Mesothelial cell of epicardium (in vitro differentiated cells): Measurements from ENCODE around the gene CTNNBIP1. TPM values are rescaled to one million over a fixed set of nuclear protein-coding genes. Genes with fewer than 3 reads are reported as not detected.

Experiments used
- DNase-seq, 2 experiments: peaks; one replicate each; pipeline ENCODE4 v3.0.0; 2021; ENCODE audit warnings: low spot score in 2 of 2; ENCODE audit not compliant: unreplicated experiment in 2 of 2
- H3K27ac Mint-ChIP-seq: 2 replicates; pipeline ENCODE4 v1.8.0; 2021; ENCODE audit warnings: mixed read lengths
- H3K27me3 Mint-ChIP-seq: 2 replicates; pipeline ENCODE4 v1.8.0; 2021; ENCODE audit warnings: low read depth, mixed read lengths
- H3K36me3 Mint-ChIP-seq: 2 replicates; pipeline ENCODE4 v1.8.0; 2021; ENCODE audit warnings: mixed read lengths
- H3K4me1 Mint-ChIP-seq: 2 replicates; pipeline ENCODE4 v1.8.0; 2021; ENCODE audit warnings: mixed read lengths
- H3K4me3 Mint-ChIP-seq: 2 replicates; pipeline ENCODE4 v1.8.0; 2021; ENCODE audit warnings: mild to moderate bottlenecking, moderate library complexity, mixed read lengths
- H3K9me3 Mint-ChIP-seq: 2 replicates; pipeline ENCODE4 v1.8.0; 2021; ENCODE audit warnings: mixed read lengths
- CTCF ChIP-seq: fragments of 200-600 bp; sonication (generic); IDR thresholded peaks from one replicate; pipeline ENCODE4 v1.5.0; 2021; ENCODE audit warnings: antibody characterized with exemption; ENCODE audit not compliant: unreplicated experiment
- total RNA-seq: library from RNA; stranded (reverse); gene quantifications from 3 replicates; pipeline ENCODE4 v1.2.1, GENCODE V29; 2021

CTNNBIP1 gene
- total RNA-seq, 1 donor from 2014 or later, result 51.5 TPM

- peaks cover 12% of the 10 kb centered on the region for H3K36me3 Mint-ChIP-seq
- H3K27me3 Mint-ChIP-seq, result no peaks in the 10 kb centered on the region
- H3K27ac Mint-ChIP-seq, result peak overlapping the region; percentile 30
- DNase-seq, result no peak
- TF ChIP-seq CTCF, result no peak
- H3K4me3 Mint-ChIP-seq, result no peak overlapping the region
- no peaks in the 10 kb centered on the region for H3K9me3 Mint-ChIP-seq
- peaks cover 16% of the 10 kb centered on the region for H3K4me1 Mint-ChIP-seq
Measured at GRCh38 chr1:9884805-9885204, 25.3 kb downstream of the CTNNBIP1 start.

GRCh38 chr1:9883585-9884449, 26.3 kb downstream of the CTNNBIP1 start:
- no peaks in the 10 kb centered on the region for H3K9me3 Mint-ChIP-seq
- no peak overlapping the region for H3K4me3 Mint-ChIP-seq
- H3K4me1 Mint-ChIP-seq, result peaks cover 13% of the 10 kb centered on the region
- peaks cover 12% of the 10 kb centered on the region for H3K36me3 Mint-ChIP-seq
- DNase-seq, result no peak
- peak overlapping the region; percentile 25 for H3K27ac Mint-ChIP-seq
- TF ChIP-seq CTCF, result no peak
- no peaks in the 10 kb centered on the region for H3K27me3 Mint-ChIP-seq

- H3K27me3 Mint-ChIP-seq, result no peaks in the 10 kb centered on the region
- no peak overlapping the region for H3K27ac Mint-ChIP-seq
- no peaks in the 10 kb centered on the region for H3K9me3 Mint-ChIP-seq
- peaks cover 13% of the 10 kb centered on the region for H3K4me1 Mint-ChIP-seq
- H3K4me3 Mint-ChIP-seq, result no peak overlapping the region
- no peak for DNase-seq
- TF ChIP-seq CTCF, result no peak
- H3K36me3 Mint-ChIP-seq, result peaks cover 14% of the 10 kb centered on the region
Measured at GRCh38 chr1:9882945-9883303, 27.1 kb downstream of the CTNNBIP1 start.

- Mint-ChIP-seq H3K27ac (peak overlapping the region; percentile 42), H3K4me1 (peaks cover 13% of the 10 kb centered on the region), H3K36me3 (peaks cover 14% of the 10 kb centered on the region), H3K27me3 (no peaks in the 10 kb centered on the region), H3K9me3 (no peaks in the 10 kb centered on the region), H3K4me3 (no peak overlapping the region)
- no peak for DNase-seq
- TF ChIP-seq CTCF, result no peak
Measured at GRCh38 chr1:9882296-9882944, 27.6 kb downstream of the CTNNBIP1 start.

- DNase-seq, result no peak
- Mint-ChIP-seq H3K27ac (peak overlapping the region; percentile 42), H3K27me3 (no peaks in the 10 kb centered on the region), H3K9me3 (no peaks in the 10 kb centered on the region), H3K4me1 (peaks cover 13% of the 10 kb centered on the region), H3K4me3 (no peak overlapping the region), H3K36me3 (peaks cover 14% of the 10 kb centered on the region)
- TF ChIP-seq CTCF, result no peak
Measured at GRCh38 chr1:9881838-9882249, 28.2 kb downstream of the CTNNBIP1 start.
